K562 (cell line): ENCODE measurements around the gene H3-3A. TPM values are rescaled to one million over a fixed set of nuclear protein-coding genes. Genes with fewer than 3 reads are reported as not detected.

Source experiments
- BHLHE40 ChIP-seq: IDR thresholded peaks from 2 replicates; pipeline ENCODE4 v1.6.1; 2011; ENCODE audit warnings: low read length, improper control_type of control experiment
- FOXP4 ChIP-seq: sonication (generic); formaldehyde crosslinking; IDR thresholded peaks from 2 replicates; pipeline ENCODE4 v1.8.0; 2022; ENCODE audit warnings: mild to moderate bottlenecking, missing genetic modification reagents, borderline replicate concordance
- JUN ChIP-seq, 2 experiments: sonication (generic) in 1 of 2; formaldehyde crosslinking in 1 of 2; IDR thresholded peaks; 2 replicates each; pipeline versions ENCODE4 v1.6.1 to v1.8.0; 2012 to 2022; ENCODE audit warnings: borderline replicate concordance in 2 of 2, mild to moderate bottlenecking in 2 of 2, improper control_type of control experiment in 1 of 2, low read depth in 1 of 2, low read length in 1 of 2, missing genetic modification reagents in 1 of 2
- MAFK ChIP-seq: IDR thresholded peaks from 2 replicates; pipeline ENCODE4 v1.6.1; 2011; ENCODE audit warnings: low read length, improper control_type of control experiment
- NCOA1 ChIP-seq: fragments of 450-650 bp; IDR thresholded peaks from 2 replicates; pipeline ENCODE4 v1.6.1; 2016; ENCODE audit warnings: low read depth
- NKRF ChIP-seq: fragments of 450-650 bp; IDR thresholded peaks from 2 replicates; pipeline ENCODE4 v1.6.1; 2016; ENCODE audit warnings: borderline replicate concordance
- PHB2 ChIP-seq: fragments of 450-650 bp; IDR thresholded peaks from 2 replicates; pipeline ENCODE4 v1.6.1; 2017; ENCODE audit warnings: low read depth
- RBFOX2 ChIP-seq: fragments of 200-400 bp; formaldehyde crosslinking; IDR thresholded peaks from 2 replicates; pipeline ENCODE4 v1.6.1; 2017; ENCODE audit warnings: low read depth, mild to moderate bottlenecking, low read length, moderate library complexity
- RFX5 ChIP-seq: IDR thresholded peaks from 2 replicates; pipeline ENCODE4 v1.6.1; 2011; ENCODE audit warnings: low read depth, mild to moderate bottlenecking, improper control_type of control experiment, low read length
- SIRT6 ChIP-seq: IDR thresholded peaks from one replicate; pipeline ENCODE4 v1.6.1; 2012; ENCODE audit warnings: low read depth, mild to moderate bottlenecking, control low read depth, inconsistent platforms, low read length, moderate library complexity
- XRCC4 ChIP-seq: IDR thresholded peaks from one replicate; pipeline ENCODE4 v1.6.1; 2011; ENCODE audit not compliant: insufficient read depth, insufficient read length; ENCODE audit errors: extremely low read depth
- ZKSCAN1 ChIP-seq: fragments of 150-350 bp; IDR thresholded peaks from 2 replicates; pipeline ENCODE4 v1.6.1; 2016; ENCODE audit warnings: low read depth, low read length
- ZNF318 ChIP-seq, 2 experiments: fragments of 450-650 bp; IDR thresholded peaks; 2 replicates each; pipeline ENCODE4 v1.6.1; 2016; ENCODE audit warnings: mild to moderate bottlenecking in 2 of 2, borderline replicate concordance in 1 of 2, low read depth in 1 of 2, moderate library complexity in 1 of 2
- ZSCAN32 ChIP-seq: fragments of 450-650 bp; formaldehyde crosslinking; IDR thresholded peaks from 2 replicates; pipeline ENCODE4 v1.4.0; 2020; ENCODE audit warnings: mild to moderate bottlenecking, moderate library complexity
- polyA plus RNA-seq, 8 experiments: library from polyadenylated mRNA; depleted of rRNA in 4 of 8; stranded (reverse) in 5 of 8; unstranded in 3 of 8; fragments of >200 nt; fragmentation: Nextera tagmentation in 2 of 8; fragmentation: Illumina TruSeq in 1 of 8; extraction: Ambion mirVana in 2 of 8; extraction: Trizol in 1 of 8; gene quantifications; 2 replicates each; pipeline versions ENCODE4 v1.2.1 to v1.2.3, GENCODE V29; 2011 to 2014; ENCODE audit warnings: inconsistent platforms in 1 of 8, missing spikeins in 1 of 8
- total RNA-seq, 7 experiments: library from RNA; depleted of rRNA in 6 of 7; stranded (reverse); fragments of >200 nt in 6 of 7; fragmentation: Illumina TruSeq in 2 of 7; extraction: Trizol in 2 of 7; gene quantifications; 2 replicates each; pipeline versions ENCODE4 v1.2.1 to v1.2.3, GENCODE V29; 2011 to 2021; ENCODE audit warnings: low replicate concordance in 1 of 7

The H3-3A gene
- total and polyA plus RNA-seq, 9 of the 15 experiments (the other 6 are each of a cell fraction or from before 2014, with no cell fraction given) = 426 to 1,083 (median 591) TPM

GRCh38 chr1:226062558-226063223, at the start of gene H3-3A (continued):
- no peak for TF ChIP-seq ZNF318 (IDR thresholded peaks at IDR 0.05; ENCODE audit: borderline replicate concordance in 1 of 2, low read depth in 1 of 2)
- TF ChIP-seq ZSCAN32 (CRISPR knock-in tag) = 0 out of 2 replicates have a peak, but pooled peaks have one; percentile 9
- TF ChIP-seq JUN (IDR thresholded peaks at IDR 0.05; ENCODE audit: borderline replicate concordance, low read depth, low read length) = no peak
- no peak for TF ChIP-seq JUN (CRISPR knock-in tag; IDR thresholded peaks at IDR 0.05; ENCODE audit: borderline replicate concordance)
- TF ChIP-seq FOXP4 (CRISPR knock-in tag) = peak; percentile 71; the same call in 1 of the 2 replicates
- TF ChIP-seq BHLHE40 = no peak
- TF ChIP-seq SIRT6 = no peak
- peak; percentile 48; the same call in 1 of the 2 replicates for TF ChIP-seq NCOA1
- no peak for TF ChIP-seq MAFK
- no peak for TF ChIP-seq ZKSCAN1
- no peak for TF ChIP-seq XRCC4
- TF ChIP-seq PHB2 = no peak
- TF ChIP-seq RBFOX2 = peak; percentile 82
- TF ChIP-seq RFX5 = no peak
- peak; percentile 13; the same call in 1 of the 2 replicates for TF ChIP-seq NKRF
